Testis (tissue), 2 donors: ENCODE data around the gene ATP2B2.

Experiments used
- POLR2A ChIP-seq: fragments of 450-650 bp; IDR thresholded peaks from one replicate; pipeline ENCODE4 v1.6.1; 2017; ENCODE audit warnings: antibody characterized with exemption, mild to moderate bottlenecking, moderate library complexity
- TF ChIP-seq, protein P1 (sequence below), 3 experiments: fragments of 450-650 bp in 2 of 3; fragments of 200-600 bp in 1 of 3; sonication (generic) in 1 of 3; IDR thresholded peaks; one replicate each; pipeline ENCODE4 v1.5.1; 2016 to 2019; ENCODE audit warnings: antibody characterized with exemption in 3 of 3, mild to moderate bottlenecking in 2 of 3, moderate library complexity in 1 of 3

DNA sequence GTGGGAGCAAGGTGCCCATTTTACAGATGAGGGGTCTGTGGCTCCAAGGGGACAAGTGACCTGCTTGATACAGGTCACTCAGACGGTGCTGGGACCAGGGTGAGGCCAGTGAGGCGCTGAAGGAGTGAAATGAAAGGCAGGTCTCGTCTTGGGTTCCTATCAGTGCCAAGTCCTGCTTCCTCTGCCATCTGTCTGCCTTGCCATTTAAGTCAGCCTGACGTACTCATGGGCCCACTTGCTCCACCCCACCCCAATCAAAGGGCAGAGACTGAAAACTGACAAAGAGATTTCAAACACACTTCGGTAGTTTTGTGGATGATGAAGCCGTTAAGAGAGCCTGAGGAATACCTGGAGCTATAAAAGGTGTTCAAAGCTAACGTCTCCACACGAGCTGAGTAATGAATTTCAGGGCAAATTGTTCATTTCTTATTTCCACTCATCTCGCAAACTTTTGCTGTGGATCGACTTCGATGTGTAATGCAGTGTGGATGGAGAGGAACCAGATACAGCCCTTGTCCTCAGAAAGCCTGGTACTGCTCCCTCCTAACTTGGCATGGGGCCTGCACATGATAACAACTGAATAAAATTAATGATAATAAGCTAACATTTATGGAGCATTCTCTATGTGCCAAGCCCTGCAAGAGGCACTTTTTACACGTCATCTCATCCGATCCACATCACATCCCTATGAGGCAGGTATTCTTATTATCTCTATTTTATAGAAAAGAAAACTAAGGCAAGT, 36.6 kb downstream of the ATP2B2 start:
- TF ChIP-seq, protein P1, sequence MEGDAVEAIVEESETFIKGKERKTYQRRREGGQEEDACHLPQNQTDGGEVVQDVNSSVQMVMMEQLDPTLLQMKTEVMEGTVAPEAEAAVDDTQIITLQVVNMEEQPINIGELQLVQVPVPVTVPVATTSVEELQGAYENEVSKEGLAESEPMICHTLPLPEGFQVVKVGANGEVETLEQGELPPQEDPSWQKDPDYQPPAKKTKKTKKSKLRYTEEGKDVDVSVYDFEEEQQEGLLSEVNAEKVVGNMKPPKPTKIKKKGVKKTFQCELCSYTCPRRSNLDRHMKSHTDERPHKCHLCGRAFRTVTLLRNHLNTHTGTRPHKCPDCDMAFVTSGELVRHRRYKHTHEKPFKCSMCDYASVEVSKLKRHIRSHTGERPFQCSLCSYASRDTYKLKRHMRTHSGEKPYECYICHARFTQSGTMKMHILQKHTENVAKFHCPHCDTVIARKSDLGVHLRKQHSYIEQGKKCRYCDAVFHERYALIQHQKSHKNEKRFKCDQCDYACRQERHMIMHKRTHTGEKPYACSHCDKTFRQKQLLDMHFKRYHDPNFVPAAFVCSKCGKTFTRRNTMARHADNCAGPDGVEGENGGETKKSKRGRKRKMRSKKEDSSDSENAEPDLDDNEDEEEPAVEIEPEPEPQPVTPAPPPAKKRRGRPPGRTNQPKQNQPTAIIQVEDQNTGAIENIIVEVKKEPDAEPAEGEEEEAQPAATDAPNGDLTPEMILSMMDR (IDR thresholded peaks at IDR 0.05), result no peak
- no peak for TF ChIP-seq POLR2A
